SK-N-MC (cell line): ENCODE measurements around the gene NOS3.

Source experiments
- DNase-seq: peaks from one replicate; pipeline ENCODE4 v3.0.0-alpha.2; 2011; ENCODE audit warnings: low read depth, low spot score
- H3K27ac ChIP-seq: fragments of 200-600 bp; sonication (generic); 2 replicates; pipeline ENCODE4 v1.5.1; 2016; ENCODE audit warnings: mixed run types
- H3K36me3 ChIP-seq: fragments of 200-600 bp; sonication (generic); 2 replicates; pipeline ENCODE4 v1.6.1; 2017; ENCODE audit warnings: antibody characterized with exemption, low read length, mixed read lengths; ENCODE audit not compliant: insufficient read depth
- H3K4me3 ChIP-seq: fragments of 200-600 bp; sonication (generic); 2 replicates; pipeline ENCODE4 v1.5.1; 2016
- H3K9ac ChIP-seq: fragments of 200-600 bp; sonication (generic); 2 replicates; pipeline ENCODE4 v1.8.0; 2017; ENCODE audit warnings: mixed run types, mixed read lengths; ENCODE audit not compliant: insufficient read length
- H3K9me3 ChIP-seq: fragments of 200-600 bp; sonication (generic); 2 replicates; pipeline ENCODE4 v1.6.1; 2017; ENCODE audit warnings: low read depth, mild to moderate bottlenecking, antibody characterized with exemption, low read length, moderate library complexity, mixed read lengths
- EZH2 ChIP-seq: fragments of 200-600 bp; sonication (generic); IDR thresholded peaks from one replicate; pipeline ENCODE4 v1.6.1; 2017; ENCODE audit warnings: antibody characterized with exemption
- FOXP2 ChIP-seq: optimal IDR thresholded peaks from 2 replicates; pipeline ENCODE3; 2011; ENCODE audit warnings: mild to moderate bottlenecking, moderate library complexity; ENCODE audit not compliant: insufficient read depth; ENCODE audit errors: extremely low read length, control extremely low read depth
- POLR2AphosphoS5 ChIP-seq: IDR thresholded peaks from 2 replicates; pipeline ENCODE4 v1.6.1; 2012; ENCODE audit warnings: mild to moderate bottlenecking, low read depth, low read length, borderline replicate concordance

Gene NOS3

DNA sequence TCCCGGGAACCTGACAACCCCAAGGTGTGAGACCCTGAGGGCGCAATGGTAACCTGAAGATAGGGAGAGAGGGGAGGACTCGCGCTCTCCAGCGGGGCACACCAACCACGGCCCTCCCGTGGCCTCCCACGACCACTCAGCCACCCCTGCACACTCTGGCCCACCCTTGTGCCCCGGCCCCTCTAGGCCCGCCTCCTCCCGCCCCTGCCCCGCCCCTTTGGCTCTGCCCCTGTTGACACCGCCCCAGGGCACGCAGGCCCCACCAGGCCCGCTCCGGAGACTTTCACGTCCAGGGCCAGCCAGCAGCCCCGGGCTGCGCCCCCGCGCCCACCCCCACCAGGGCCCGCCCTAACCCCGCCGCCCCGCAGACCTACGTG lies 22.5 kb downstream of the NOS3 start:
- Histone ChIP-seq H3K9me3 (no peaks in the 10 kb centered on the region), H3K36me3 (no peaks in the 10 kb centered on the region), H3K27ac (no peak overlapping the region), H3K4me3 (no peak overlapping the region), H3K9ac (no peak overlapping the region)
- TF ChIP-seq POLR2AphosphoS5 (no peak), FOXP2 (no peak), EZH2 (no peak)
- no peak for DNase-seq

DNA sequence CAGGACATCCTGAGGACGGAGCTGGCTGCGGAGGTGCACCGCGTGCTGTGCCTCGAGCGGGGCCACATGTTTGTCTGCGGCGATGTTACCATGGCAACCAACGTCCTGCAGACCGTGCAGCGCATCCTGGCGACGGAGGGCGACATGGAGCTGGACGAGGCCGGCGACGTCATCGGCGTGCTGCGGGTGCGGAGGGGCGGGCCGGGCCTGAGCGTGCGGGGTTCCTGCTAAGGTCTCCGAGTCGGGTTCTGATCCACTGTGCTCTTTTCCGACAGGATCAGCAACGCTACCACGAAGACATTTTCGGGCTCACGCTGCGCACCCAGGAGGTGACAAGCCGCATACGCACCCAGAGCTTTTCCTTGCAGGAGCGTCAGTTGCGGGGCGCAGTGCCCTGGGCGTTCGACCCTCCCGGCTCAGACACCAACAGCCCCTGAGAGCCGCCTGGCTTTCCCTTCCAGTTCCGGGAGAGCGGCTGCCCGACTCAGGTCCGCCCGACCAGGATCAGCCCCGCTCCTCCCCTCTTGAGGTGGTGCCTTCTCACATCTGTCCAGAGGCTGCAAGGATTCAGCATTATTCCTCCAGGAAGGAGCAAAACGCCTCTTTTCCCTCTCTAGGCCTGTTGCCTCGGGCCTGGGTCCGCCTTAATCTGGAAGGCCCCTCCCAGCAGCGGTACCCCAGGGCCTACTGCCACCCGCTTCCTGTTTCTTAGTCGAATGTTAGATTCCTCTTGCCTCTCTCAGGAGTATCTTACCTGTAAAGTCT lies 23.1 kb downstream of the NOS3 start:
- no peak for DNase-seq
- no peak for TF ChIP-seq EZH2
- no peak for TF ChIP-seq FOXP2
- TF ChIP-seq POLR2AphosphoS5 = no peak
- Histone ChIP-seq H3K9me3 (no peaks in the 10 kb centered on the region), H3K4me3 (no peak overlapping the region), H3K9ac (no peak overlapping the region), H3K36me3 (no peaks in the 10 kb centered on the region), H3K27ac (no peak overlapping the region)

DNA sequence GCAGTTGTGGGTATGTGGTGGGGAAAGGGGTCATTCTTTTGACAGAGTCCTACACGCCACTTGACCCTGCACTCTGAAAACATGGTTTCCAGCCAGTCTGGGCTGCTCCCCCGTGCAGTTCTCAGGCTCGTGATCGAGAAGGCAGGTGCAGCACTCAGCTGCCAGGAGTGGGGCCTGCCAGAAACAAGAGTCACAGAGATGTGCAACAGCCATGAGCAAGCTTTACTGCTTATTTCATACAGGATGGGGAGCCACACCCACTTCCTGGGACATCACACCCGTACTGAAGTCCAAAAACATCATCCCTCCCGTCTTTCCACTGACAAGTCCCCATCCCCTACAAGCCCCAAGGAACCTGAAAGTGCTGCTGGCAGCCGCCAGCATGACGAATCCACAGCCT lies 24.1 kb downstream of the NOS3 start:
- Histone ChIP-seq H3K9me3 (no peaks in the 10 kb centered on the region), H3K27ac (no peak overlapping the region), H3K36me3 (no peaks in the 10 kb centered on the region), H3K9ac (no peak overlapping the region), H3K4me3 (no peak overlapping the region)
- TF ChIP-seq POLR2AphosphoS5 (no peak), FOXP2 (no peak), EZH2 (no peak)
- no peak for DNase-seq

DNA sequence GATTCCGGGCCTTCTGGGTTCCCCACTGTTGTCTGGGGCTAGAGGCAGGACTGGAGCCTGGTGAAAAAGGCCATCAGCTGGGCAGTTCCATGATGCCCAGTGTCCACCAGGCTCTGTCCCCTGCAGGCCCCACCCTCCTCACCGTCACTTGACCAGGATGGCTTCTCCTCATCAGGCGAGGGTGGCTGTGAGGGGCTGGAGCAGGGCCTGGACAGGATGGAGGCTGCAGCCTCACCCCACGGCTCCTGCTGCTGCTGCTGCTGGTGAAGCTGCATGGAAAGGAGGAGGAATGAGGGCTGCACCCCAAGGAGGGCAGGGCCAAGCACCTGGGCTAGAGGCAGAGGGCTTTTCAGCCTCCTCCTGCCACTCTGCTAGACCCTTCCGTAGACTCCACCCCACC lies 25.1 kb downstream of the NOS3 start:
- no peak for TF ChIP-seq FOXP2
- no peak for TF ChIP-seq EZH2
- TF ChIP-seq POLR2AphosphoS5 = no peak
- H3K9me3 ChIP-seq = no peaks in the 10 kb centered on the region
- no peak overlapping the region for H3K27ac ChIP-seq
- H3K36me3 ChIP-seq = no peaks in the 10 kb centered on the region
- no peak overlapping the region for H3K9ac ChIP-seq
- DNase-seq = no peak
- no peak overlapping the region for H3K4me3 ChIP-seq

DNA sequence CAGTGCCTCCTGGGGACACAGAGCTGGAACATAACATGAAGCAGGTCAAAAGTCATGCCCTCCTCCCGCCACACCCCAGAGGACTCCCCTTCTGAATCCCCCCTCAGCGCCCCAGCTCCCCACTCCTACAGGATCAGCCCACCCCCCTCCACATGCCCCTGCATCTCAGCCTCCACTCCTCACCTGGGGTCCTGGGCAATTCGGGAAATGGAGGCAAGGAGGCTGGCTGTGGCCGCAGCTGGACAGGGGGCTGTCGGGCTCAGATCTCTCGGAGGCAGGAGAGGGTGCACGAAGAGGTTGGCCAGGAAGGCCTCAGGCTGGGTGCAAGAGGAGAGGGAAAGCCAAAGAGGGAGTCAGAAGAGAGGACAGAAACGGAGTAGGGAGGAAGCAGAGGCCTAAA lies 25.7 kb downstream of the NOS3 start:
- TF ChIP-seq EZH2 = no peak
- no peak for TF ChIP-seq POLR2AphosphoS5
- no peak for TF ChIP-seq FOXP2
- no peak for DNase-seq
- H3K9me3 ChIP-seq = no peaks in the 10 kb centered on the region
- H3K4me3 ChIP-seq = no peak overlapping the region
- H3K36me3 ChIP-seq = no peaks in the 10 kb centered on the region
- no peak overlapping the region for H3K9ac ChIP-seq
- no peak overlapping the region for H3K27ac ChIP-seq

DNA sequence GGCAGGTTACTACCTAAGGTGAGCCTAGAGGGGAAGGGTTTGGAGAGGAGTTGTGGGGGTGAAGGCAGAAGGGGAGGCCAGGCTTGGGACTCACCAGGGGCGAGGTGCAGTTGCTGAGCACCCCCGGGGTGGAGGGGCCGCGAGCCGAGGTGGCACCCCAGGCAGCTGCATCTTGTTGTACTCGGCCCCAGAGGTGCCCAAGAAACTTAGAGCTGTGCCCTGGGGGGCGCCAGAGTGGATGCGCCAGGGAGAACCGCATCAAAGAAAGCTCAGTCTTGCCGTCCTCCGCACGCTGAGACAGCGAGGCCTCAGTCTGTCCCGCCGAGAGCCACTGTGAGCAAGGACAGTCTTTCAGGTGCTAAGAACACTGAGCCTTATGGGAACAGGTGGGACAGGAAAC lies 26.1 kb downstream of the NOS3 start:
- H3K36me3 ChIP-seq = no peaks in the 10 kb centered on the region
- TF ChIP-seq EZH2 (no peak), POLR2AphosphoS5 (no peak), FOXP2 (no peak)
- H3K9ac ChIP-seq = no peak overlapping the region
- no peaks in the 10 kb centered on the region for H3K9me3 ChIP-seq
- H3K27ac ChIP-seq = no peak overlapping the region
- DNase-seq = no peak
- no peak overlapping the region for H3K4me3 ChIP-seq

DNA sequence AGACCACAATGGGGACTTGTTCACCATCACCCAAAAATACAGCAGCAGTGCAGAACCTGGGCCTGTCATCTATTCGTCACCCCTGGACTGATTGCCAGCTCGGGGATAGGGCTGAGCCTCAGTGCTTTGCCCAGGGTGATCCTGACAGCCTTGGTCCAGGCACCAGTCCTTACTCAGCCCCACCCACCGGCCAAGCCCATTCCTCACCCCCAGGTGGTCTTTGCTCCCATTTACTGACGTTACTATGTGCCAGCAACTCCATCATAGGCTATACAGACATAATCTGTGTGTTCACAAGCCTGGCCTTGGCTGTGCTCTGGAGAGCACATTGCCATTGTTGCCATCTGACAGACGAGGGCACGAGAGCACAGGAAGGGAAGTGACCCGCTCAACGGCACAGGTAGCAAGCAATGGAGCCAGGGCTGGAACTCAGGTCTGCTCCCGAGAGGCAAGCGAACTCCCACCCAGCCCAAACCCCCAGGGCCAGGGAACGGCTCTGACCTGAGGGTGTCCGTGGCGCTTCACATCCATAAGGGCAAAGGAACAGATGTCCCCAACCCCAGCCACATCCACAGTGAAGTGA lies 26.6 kb downstream of the NOS3 start:
- Histone ChIP-seq H3K27ac (no peak overlapping the region), H3K4me3 (peak overlapping the region; percentile 74), H3K36me3 (no peaks in the 10 kb centered on the region)

DNA sequence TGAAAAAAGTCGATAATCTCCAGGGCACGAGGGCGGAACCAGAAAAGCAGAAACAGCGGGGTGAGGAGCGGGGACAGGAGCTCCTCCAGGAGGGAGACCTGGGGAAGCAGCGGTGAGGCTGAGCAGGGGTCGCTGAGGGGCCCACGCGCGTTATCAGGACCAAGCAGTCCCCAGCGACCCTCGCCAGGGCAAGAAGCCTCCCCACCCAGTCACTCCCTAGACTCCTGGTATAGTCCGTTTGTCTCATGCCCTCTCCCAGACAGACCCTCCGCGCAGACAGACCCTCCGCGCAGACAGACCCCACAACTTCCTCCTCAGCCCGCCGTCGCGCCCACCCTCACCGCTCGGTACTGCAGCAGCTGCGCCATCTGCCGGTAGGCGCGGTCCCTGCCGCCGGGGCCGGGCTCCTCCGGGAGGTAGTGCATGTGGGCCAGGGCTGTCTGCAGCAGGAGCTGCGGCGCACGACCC lies 27.2 kb downstream of the NOS3 start:
- Histone ChIP-seq H3K9ac (peak overlapping the region; percentile 71), H3K36me3 (no peaks in the 10 kb centered on the region), H3K27ac (no peak overlapping the region), H3K4me3 (peak overlapping the region; percentile 74), H3K9me3 (no peaks in the 10 kb centered on the region)
- DNase-seq = no peak
- TF ChIP-seq EZH2 (no peak), POLR2AphosphoS5 (no peak), FOXP2 (no peak)

More for the DNA sequence above, 26.6 kb downstream of the NOS3 start:
- Histone ChIP-seq H3K9ac (no peak overlapping the region), H3K9me3 (no peaks in the 10 kb centered on the region)
- DNase-seq = no peak
- TF ChIP-seq EZH2 = no peak
- TF ChIP-seq FOXP2 = no peak
- TF ChIP-seq POLR2AphosphoS5 = no peak
